NOMO-1 treated with DMSO at 0.1 percent for 48 hours (cell line): ENCODE data around the gene NOVA2.
"Not testable (repeated sequence)": the region's sequence is repeated elsewhere in the genome, so short reads cannot be mapped to it uniquely, and the experiment has no call there.

Source experiments
- DNase-seq: peaks from one replicate; lab custom pipeline; 2025; ENCODE audit not compliant: unreplicated experiment; lab: John Stamatoyannopoulos, UW

Gene NOVA2

GRCh38 chr19:45897261-45897812 lies 76.3 kb downstream of the NOVA2 start:
- no peak for DNase-seq

DNA sequence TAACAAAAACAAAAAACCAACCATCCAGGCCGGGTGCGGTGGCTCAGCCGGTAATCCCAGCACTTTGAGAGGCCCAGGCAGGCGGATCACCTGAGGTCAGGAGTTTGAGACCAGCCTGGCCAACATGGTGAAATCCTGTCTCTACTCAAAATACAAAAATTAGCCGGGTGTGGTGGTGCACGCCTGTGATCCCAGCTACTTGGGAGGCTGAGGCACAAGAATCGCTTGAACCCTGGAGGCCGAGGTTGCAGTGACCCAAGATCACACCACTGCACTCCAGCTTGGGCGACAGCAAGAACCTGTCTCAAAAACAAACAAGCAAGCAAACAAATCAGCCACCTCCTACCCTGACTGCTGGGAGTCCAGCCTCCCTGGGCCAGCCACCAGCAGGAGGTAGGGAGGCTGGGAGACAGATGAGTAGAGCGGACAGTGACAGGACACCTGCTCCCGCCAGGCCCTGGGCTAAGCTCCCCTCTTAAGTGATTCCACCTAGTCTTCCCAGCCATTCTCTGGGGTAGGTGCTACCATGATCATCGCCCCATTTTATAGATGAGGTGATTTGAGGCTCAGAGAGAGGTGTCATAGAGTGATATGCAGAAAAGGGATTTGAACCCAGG lies 77.6 kb downstream of the NOVA2 start:
- not testable (repeated sequence) for DNase-seq

- DNase-seq = no peak
Measured at GRCh38 chr19:45895519-45895972, 78.1 kb downstream of the NOVA2 start.

DNA sequence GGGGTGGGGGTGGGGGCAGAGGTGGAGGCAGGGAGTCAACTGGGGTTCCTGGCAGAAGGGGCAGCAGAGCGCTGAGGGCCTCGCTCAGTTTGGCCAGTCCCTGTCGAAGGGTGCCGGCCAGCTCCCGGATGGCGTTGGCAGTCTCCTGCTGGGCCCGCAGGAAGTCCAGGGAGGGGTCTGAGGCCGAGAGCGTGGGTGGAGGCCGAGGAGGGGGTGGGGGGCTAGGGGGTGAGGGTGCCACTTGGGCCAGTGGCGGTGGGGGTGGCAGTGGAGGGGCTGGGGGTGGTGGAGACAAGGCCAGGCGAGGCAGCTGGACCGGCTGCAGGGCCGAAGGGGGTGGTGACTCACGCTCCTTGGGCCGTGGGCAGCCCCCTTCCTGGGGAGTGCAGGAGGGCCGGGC lies 82.8 kb downstream of the NOVA2 start:
- DNase-seq = no peak

- DNase-seq = no peak
Measured at GRCh38 chr19:45889210-45889885, 84.3 kb downstream of the NOVA2 start.

DNA sequence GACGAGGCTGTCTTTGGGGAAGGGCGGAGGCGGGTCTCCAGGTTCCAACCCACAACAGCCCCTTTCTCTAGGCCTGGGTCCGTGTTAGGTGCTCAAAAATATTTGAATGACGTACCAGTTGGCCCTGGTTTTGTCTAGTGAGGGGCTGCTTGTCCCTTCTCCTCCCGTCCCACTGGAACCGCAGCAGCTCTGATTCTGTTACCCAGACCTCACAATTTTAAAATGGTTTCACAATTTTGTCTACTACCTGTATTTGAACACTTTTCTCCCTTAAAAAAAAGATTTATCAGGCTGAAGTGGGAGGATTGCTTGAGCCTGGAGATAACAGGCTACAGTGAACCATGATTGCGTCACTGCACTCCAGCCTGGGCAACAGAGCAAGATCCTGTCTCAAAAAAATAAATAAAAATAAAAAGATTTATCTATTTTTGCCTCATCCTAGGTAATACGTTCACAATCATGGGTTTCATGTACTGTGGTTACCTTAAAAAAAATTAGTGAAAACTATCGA lies 86.4 kb downstream of the NOVA2 start:
- no peak for DNase-seq

DNA sequence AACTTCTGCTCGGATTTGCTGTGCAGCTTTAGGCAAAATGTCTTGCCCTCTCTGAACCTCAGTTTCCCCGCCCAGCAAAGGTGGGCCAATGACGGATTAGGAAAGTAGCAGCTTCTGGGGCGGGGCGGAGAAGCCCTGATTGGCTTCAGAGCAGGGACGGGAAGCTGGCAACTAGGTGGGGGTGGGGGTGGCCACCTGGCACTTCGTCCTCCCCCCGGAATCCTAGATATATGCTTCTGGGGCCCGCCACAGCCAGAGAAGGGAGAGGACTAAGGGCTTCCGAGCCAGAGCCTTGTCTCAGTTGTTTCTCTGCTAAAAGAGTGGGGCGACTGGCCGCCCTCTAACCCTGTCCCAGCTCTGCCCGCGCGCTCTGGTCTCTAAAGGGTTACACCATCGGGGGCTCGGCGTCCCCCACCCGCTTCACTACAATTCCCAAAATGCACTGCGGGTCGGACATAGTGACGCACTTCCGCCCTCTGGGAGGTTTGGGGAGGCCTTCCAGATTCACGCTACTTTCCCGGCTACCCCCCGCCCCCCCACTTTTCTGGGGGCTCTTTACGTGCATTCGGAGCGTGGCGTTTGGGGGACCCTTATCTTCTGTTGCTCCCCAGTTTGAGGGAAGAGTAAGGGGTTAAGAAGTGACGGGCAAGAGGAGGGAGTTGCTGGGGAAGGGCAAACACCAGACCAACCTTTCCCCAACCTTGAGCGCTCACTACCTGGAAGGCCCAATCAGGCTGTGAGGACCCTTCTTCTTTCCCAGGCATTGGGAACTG lies 87.1 kb downstream of the NOVA2 start:
- peak; percentile 85 for DNase-seq

DNA sequence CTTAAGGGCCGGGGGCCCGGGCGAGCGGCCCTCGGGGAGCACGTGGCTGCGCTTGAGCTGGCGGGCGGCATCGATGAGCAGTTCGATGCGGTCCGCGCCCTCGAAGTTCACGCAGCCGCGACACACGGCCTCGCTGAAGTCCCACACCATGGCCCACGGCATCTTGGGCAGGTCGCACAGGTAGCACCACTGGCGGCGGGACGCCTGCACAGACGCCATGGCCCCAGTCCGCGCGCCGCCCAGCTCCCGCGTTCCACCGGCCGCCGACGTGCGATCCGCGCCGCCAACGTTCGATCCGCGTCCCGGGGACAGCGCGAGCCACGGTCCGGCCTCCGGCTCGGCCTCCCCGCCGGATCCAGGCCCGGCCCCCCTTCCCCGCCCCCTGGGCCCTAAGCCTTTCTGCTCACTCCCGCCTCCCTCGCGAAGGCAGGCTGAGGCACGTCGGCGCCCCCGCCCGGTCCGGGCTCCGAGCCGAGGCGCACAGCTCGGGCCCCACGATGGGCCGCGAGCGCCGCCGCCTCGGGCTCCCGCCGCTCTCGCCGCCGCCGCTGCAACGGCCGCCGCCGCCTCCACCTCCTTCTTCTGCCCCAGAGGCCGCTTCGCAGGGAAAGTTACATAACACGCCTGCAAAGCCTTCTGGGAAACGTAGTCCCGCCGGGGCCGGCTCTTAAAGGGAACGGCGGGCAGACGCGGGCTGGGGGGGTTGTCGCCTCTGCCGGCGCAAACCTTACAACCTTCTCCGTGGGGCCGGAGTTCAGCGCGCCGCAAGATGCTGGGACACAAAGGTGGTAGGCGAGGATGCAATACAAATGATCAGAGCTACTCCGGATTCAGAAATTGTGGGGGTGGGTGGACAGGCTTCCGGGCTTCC lies 87.9 kb downstream of the NOVA2 start, which contains the start of gene IRF2BP1:
TSS of gene IRF2BP1 (minus strand) at position 586 of the 871 bp plus-strand sequence. CDS start at position 219, 367 bp downstream.
- DNase-seq = peak; percentile 90

DNA sequence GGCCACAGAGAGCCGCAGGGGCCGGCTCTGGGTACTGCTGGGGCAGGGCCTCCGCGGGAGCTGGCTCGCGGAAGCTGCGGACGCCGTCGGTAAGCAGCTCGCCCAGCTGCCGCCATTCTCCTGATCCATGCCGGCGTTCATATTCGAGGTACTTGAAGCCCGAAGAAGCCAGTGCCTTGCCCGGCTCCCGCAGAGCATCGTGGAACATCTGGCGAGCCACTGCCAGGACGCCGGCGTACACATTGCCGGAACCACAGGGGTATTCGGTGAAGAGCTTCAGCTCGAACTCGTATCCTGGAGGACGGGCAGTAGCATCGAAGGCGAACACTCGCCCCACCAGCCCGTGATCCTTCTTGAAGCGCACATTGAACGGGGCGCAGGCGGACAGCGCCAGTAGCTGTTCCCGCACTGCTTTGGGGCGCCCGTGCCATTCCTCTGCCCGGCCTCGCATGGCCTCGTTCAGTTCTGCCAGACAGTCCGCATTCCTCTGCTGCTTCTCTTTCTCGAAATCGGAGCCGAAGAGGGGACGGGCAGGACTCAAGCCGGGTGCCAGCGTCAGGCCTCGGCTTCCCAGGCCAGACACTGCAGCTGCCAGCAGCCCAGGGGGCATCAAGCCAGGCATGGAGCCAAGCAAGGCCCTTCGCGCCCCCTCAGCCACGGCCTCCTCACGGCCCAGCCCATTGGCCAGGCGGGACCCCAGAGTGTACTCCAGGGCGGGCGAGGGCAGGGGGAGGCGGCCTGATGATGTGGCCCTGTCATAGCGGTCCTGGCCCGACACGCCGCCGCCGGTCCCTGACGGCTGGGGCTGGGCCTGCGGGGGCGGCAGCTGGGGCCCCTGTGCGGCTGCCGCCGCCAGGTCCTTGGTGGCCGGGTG lies 88.7 kb downstream of the NOVA2 start:
- DNase-seq = no peak

GRCh38 chr19:45883881-45884681 lies 89.6 kb downstream of the NOVA2 start:
- DNase-seq = no peak
